GM19351 (cell line): Measurements from ENCODE around the gene NUP160.
"Not testable (repeated sequence)": the region's sequence is repeated elsewhere in the genome, so short reads cannot be mapped to it uniquely, and the experiment has no call there.

Source experiments
- ATAC-seq: cut with Tn5 transposase; IDR thresholded peaks from one replicate; pipeline ENCODE4 v1.9.1; 2021; ENCODE audit warnings: mild to moderate bottlenecking, moderate library complexity; ENCODE audit not compliant: unreplicated experiment

NUP160 gene

GRCh38 chr11:47863189-47863897 is 15.2 kb upstream of the NUP160 start:
- ATAC-seq = peak; percentile 72

- no peak for ATAC-seq
Observed at GRCh38 chr11:47861728-47862127, 13.6 kb upstream of the NUP160 start.

DNA sequence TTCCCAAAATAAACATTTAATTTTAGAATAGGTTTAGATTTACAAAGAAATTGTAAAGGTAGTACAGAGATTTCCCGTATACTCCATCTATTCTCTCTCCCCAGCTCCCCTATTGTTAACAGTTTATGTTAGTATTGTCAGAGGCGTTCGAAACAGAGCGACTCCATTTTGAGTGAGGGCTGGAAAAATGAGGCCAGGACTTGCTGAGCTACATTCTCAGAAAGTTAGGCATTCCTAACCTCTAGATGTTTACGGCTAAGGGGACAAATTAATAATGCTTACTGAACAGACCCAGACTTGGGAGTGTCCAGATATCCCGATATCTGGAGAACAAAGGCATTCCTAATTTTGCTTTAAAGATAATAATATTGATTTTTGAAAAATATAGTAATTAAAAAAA is 12.4 kb upstream of the NUP160 start:
- no peak for ATAC-seq

- peak; percentile 43 for ATAC-seq
Observed at GRCh38 chr11:47857892-47858543, 9.9 kb upstream of the NUP160 start.

DNA sequence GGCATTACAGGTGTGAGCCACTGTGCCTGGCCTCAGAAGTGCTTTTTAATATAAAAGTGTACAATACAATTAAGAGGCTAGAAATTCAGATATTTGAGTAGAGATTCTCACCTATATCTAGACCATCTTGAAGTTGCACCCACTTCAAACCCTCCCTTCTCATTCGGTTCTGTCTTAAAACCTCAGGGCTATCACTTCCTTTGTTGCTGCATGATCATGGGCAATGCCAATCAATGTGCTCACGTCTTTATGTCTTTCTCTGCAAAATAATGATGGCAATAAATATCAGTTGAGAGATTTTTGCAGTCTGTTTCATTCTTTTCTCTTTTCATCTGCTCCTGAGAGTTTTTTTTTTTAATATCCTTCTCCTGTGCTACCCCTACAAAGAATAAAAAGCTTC is 9.3 kb upstream of the NUP160 start:
- ATAC-seq = peak; percentile 32

DNA sequence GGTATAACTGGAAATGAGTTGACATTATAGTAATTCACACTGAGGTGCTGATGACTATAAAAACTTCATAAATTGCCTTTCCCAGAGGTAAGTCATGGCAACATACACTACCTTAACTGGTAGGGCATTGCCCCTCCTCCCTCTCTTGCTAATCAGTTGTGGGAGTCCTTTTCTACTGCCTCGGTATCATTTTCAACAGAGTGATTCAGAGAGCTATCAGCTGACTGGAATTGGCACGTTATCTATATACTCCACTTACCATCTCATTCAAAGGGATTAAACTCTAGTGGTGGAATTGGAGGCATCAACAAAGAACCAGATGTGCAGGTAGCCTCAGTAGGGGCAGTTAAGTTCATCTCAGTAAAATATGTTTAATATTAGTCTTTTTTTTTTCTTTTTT is 8.0 kb upstream of the NUP160 start:
- ATAC-seq = no peak

DNA sequence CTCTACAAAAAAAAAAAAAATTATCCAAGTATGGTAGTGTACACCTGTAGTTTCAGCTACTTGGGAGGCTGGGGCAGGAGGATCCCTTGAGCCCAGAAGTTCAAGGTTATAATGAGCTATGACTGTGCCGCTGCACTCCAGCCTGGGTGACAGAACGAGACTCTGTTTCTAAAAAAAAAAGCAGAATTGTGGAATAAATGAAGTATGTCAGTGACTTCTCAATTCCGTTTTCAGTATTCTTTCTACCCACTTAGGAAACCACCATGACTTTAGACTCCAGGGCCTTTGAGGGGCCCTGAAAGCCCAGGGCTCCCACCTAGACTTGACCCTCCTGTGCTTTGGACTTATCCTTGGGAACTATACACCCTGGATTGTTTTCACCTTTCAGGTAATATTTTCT is 6.5 kb upstream of the NUP160 start:
- peak; percentile 49 for ATAC-seq

DNA sequence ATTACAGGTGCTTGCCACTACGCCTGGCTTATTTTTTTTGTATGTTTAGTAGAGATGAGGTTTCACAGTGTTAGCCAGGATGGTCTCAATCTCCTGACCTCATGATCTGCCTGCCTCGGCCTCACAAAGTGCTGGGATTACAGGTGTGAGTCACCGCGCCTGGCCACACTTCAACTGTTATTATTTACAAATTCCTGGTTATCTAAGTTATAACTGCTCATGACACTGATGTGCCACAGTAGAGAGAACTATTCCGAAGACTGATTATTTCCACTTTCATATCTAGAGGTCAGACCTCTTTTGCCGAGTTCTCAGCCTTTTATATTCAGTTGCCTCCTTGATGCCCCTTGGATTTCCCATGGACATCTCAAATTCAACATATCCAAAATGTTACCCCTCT is 3.9 kb upstream of the NUP160 start:
- ATAC-seq = no peak

DNA sequence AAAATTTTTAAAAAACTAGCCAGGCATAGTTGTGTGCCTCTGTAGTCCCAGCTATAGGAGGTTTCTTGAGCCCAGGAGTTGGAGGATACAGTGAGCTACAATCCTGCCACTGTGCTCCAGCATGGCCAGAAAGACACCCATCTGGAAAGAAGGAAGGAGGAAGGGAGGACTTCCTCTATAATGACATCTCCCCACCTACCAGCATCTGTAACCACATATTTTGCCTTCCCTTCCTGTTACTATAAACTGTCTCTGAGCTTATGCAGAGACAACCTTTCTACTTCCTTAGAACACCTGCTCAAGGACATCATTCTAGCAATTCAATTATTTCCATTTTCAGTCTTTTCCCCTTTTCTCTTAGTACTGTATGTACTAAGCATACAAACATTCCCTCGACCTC is 2.2 kb upstream of the NUP160 start:
- peak; percentile 42 for ATAC-seq

GRCh38 chr11:47848700-47849155 is 578 bp upstream of the NUP160 start:
- peak; percentile 11 for ATAC-seq

GRCh38 chr11:47847537-47847891 is 636 bp downstream of the NUP160 start:
- no peak for ATAC-seq

- no peak for ATAC-seq
Observed at GRCh38 chr11:47846998-47847397, 1.2 kb downstream of the NUP160 start.

DNA sequence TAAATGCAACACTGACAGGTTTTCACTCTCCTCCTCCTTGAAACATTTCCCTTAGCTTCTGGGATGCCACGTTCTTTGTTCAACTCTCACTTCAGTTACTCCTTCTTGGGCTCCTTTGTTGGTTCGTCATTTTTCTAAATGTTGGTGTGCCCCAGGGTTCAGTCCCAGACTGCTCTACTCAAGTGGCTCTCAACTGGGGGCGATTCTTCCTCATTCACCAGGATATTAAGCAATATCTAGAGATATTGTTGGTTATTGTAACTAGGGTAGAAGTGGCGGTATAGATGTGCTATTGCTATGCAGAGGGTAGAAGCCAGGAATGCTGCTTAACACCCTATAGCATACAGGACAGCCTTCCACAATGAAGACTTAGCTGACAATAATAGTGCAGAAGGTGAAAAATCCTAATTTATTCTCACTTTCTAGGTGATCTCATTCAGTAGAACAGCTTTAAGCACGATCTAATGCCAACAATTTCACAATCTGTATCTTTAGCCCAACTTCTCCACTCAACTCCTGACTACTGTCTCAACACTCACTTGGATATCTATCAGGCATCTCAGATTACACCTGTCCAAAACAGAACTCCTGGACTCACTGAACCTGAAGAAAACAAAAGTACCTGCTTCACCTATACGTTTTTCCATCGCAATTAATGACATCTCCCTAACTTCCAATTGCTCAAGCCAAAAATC is 4.6 kb downstream of the NUP160 start:
- ATAC-seq = no peak

DNA sequence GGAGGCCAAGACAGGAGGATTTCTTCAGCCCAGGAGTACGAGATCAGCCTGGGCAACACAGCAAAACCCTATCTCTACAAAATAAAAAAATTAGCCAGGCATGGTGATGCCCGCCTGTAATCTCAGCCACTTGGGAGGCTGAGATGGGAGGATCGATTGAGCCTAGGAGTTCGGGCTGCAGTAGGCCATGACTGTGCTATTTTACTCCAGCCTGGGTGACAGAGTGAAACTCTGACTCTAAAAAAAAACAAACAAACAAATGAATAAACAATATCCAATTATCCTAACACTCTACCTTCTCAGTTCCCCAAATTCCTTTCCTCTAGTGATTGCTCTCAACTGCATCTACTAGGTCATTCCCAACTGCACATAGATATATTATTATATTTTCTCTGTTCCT is 5.4 kb downstream of the NUP160 start:
- no peak for ATAC-seq

DNA sequence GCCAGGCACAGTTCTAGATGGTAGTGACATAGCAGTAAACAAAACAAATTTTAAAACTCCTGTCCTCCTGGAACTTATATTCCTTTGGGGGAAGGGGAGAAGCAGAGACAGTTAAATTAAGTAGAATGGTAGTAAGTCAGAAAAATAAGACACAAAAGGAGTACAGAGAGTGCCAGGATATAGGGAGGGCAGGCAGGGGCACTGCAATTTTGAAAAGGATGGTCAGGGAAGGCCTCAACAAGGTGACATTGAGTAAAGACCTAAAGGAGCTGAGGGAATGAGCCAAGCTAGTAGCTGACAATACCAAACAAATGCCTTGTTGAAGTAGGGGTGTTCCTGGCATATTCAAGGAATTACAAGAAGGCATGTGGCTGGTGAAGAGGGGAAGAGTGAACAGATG is 10.2 kb downstream of the NUP160 start:
- no peak for ATAC-seq

DNA sequence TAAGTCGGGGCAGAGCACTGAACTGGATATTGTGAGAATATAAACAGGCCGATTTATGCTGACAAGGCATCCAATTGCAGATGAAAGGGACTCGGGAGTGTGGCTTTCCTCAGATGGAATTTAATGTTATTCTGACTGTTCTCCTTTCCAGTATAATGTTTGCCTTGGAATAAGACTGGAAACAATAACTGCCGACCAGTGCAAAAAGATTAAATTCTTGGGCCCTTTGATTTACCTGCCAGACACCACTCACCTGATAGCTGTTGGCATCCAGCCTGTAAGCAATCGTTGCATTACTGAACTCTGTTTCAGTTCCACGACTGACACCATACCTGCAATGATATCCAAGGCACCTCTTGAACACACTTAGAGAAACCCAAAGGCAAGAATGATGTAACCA is 10.9 kb downstream of the NUP160 start:
- no peak for ATAC-seq

GRCh38 chr11:47830013-47830412 is 18.1 kb downstream of the NUP160 start:
- not testable (repeated sequence) for ATAC-seq

DNA sequence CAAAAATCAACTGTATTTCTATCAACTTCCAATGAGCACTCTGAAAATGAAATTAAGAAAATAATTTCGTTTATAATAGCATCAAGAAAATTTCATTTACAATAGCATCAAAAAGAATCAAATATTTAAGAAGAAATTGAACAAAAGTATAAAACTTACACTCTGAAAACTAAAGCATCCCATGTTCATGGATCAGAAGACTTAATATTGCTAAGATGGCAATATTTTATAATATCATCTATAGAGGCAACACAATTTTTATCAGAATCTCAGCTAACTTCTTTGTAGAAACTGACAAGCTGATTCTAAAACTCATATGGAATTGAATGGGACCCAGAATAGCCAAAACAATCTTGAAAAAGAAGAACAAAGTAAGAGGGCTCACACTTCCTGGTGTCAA is 19.9 kb downstream of the NUP160 start:
- no peak for ATAC-seq

- ATAC-seq = not testable (repeated sequence)
Observed at GRCh38 chr11:47822664-47823063, 25.5 kb downstream of the NUP160 start.

GRCh38 chr11:47819743-47820142 is 28.4 kb downstream of the NUP160 start:
- ATAC-seq = no peak

DNA sequence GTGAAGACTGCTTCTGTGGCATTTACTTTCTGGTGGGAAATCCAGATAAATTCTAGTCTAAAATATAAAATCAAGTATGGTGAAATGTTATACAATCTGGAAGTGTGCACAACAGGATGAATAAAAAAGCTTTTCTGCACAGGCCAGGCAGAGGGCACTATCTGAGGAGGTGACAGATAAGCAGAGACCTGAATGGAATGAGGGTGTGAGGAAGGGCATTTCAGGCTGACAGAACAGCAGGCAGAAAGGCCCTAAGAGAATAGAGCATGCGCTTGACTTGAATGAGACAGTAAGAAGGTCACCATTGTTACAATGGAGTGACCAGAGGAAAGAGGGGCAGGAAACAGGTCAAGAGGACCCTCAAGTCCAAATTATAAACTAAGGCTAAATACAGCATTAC is 47.4 kb downstream of the NUP160 start:
- ATAC-seq = no peak

DNA sequence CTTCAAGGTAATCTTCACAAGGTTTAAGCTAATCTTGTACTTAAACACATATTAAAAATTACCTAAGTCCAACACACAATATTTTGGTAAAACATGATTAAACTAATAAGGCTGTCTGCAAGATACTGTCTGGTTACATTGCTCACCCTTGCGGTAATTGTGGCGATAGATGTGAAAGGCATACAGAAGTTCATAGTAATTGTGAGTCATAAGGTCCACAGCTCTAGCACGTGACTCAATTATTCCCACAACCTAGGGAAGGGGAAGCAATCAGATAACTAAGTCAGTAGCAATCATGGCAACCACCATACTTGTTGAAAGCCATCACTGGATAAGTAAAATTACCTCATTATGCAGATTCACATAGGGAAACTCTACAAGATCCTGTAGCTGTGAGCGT is 50.5 kb downstream of the NUP160 start:
- no peak for ATAC-seq
